Vagina (tissue), 2 donors: ENCODE results near the gene GOSR2.

Experiments used
- POLR2A ChIP-seq, 2 donors: fragments of 450-650 bp; IDR thresholded peaks; one replicate each; pipeline ENCODE4 v1.6.1; 2017; ENCODE audit warnings: antibody characterized with exemption in 2 of 2, mild to moderate bottlenecking in 2 of 2, moderate library complexity in 2 of 2
- POLR2AphosphoS5 ChIP-seq, 2 donors: sonication (generic); formaldehyde crosslinking; IDR thresholded peaks; one replicate each; pipeline ENCODE4 v1.9.0; 2017; ENCODE audit warnings: antibody characterized with exemption in 2 of 2, mild to moderate bottlenecking in 2 of 2, low read depth in 1 of 2; ENCODE audit not compliant: insufficient read depth in 1 of 2
- TF ChIP-seq, protein P1 (sequence below), 3 experiments: fragments of 450-650 bp in 2 of 3; fragments of 200-600 bp in 1 of 3; sonication (generic) in 1 of 3; IDR thresholded peaks; one replicate each; pipeline ENCODE4 v1.5.1; 2017 to 2019; ENCODE audit warnings: antibody characterized with exemption in 3 of 3, mild to moderate bottlenecking in 2 of 3, moderate library complexity in 2 of 3

- TF ChIP-seq POLR2A (IDR thresholded peaks at IDR 0.05) (no peak), POLR2AphosphoS5 (IDR thresholded peaks at IDR 0.05; ENCODE audit: insufficient read depth in 1 of 2, low read depth in 1 of 2) (no peak)
- TF ChIP-seq, protein P1, sequence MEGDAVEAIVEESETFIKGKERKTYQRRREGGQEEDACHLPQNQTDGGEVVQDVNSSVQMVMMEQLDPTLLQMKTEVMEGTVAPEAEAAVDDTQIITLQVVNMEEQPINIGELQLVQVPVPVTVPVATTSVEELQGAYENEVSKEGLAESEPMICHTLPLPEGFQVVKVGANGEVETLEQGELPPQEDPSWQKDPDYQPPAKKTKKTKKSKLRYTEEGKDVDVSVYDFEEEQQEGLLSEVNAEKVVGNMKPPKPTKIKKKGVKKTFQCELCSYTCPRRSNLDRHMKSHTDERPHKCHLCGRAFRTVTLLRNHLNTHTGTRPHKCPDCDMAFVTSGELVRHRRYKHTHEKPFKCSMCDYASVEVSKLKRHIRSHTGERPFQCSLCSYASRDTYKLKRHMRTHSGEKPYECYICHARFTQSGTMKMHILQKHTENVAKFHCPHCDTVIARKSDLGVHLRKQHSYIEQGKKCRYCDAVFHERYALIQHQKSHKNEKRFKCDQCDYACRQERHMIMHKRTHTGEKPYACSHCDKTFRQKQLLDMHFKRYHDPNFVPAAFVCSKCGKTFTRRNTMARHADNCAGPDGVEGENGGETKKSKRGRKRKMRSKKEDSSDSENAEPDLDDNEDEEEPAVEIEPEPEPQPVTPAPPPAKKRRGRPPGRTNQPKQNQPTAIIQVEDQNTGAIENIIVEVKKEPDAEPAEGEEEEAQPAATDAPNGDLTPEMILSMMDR (IDR thresholded peaks at IDR 0.05), result no peak
Measured at GRCh38 chr17:46948544-46948943, 25.6 kb downstream of the GOSR2 start.
